OCI-LY7 (cell line): ENCODE measurements around the gene GLI3. TPM values are rescaled to one million over a fixed set of nuclear protein-coding genes. Genes with fewer than 3 reads are reported as not detected.

Experiments
- Bru-seq: library from RNA; stranded (reverse); fragments of 400-500 nt; gene quantifications from one replicate; lab custom pipeline; 2021; lab: Mats Ljungman, UMichigan
- BruChase-seq, 2 experiments: library from RNA; stranded (reverse); fragments of 400-500 nt; gene quantifications; one replicate each; lab custom pipeline; 2021; lab: Mats Ljungman, UMichigan
- BruUV-seq: library from RNA; stranded (reverse); fragments of 400-500 nt; replicated peaks from 2 replicates; lab custom pipeline; 2021; lab: Mats Ljungman, UMichigan
- CTCF ChIA-PET: fragments of 300-600 bp; sonication (Branson Sonifier 250); formaldehyde crosslinking; loops from one replicate; lab custom pipeline; 2022; ENCODE audit warnings: antibody characterized with exemption; ENCODE audit not compliant: unreplicated experiment; lab: Charles Lee
- POLR2A ChIA-PET: fragments of 300-600 bp; sonication (Branson Sonifier 250); formaldehyde crosslinking; loops from one replicate; lab custom pipeline; 2022; ENCODE audit warnings: antibody characterized with exemption; lab: Charles Lee
- DNase-seq: peaks from one replicate; pipeline ENCODE4 v3.0.0-alpha.2; 2015; ENCODE audit warnings: low spot score
- H2AFZ ChIP-seq: fragments of 200-600 bp; sonication (generic), shearing (Covaris generic); 2 replicates; pipeline ENCODE4 v1.6.1; 2014; ENCODE audit warnings: mild to moderate bottlenecking, antibody characterized with exemption, low read length, moderate library complexity
- H3K27ac ChIP-seq: fragments of 200-600 bp; sonication (generic); 2 replicates; pipeline ENCODE4 v1.5.1; 2014; ENCODE audit warnings: mixed run types, low read depth, mild to moderate bottlenecking, moderate library complexity, low read length, inconsistent platforms; ENCODE audit not compliant: poor library complexity, severe bottlenecking
- H3K36me3 ChIP-seq: fragments of 200-600 bp; sonication (generic); 2 replicates; pipeline ENCODE4 v1.6.1; 2014; ENCODE audit warnings: mild to moderate bottlenecking, antibody characterized with exemption, low read length, moderate library complexity, mixed read lengths; ENCODE audit not compliant: insufficient read depth
- H3K4me1 ChIP-seq: fragments of 200-600 bp; sonication (generic); 2 replicates; pipeline ENCODE4 v1.5.1; 2014; ENCODE audit warnings: mild to moderate bottlenecking, low read length; ENCODE audit not compliant: insufficient read depth, poor library complexity, severe bottlenecking
- H3K4me2 ChIP-seq: fragments of 200-600 bp; sonication (generic); 2 replicates; pipeline ENCODE4 v1.6.1; 2014; ENCODE audit warnings: mild to moderate bottlenecking, low read length
- H3K4me3 ChIP-seq: fragments of 200-600 bp; sonication (generic); 2 replicates; pipeline ENCODE4 v1.5.1; 2014; ENCODE audit warnings: mild to moderate bottlenecking, low read depth, low read length; ENCODE audit not compliant: poor library complexity, severe bottlenecking
- H3K79me2 ChIP-seq: fragments of 200-600 bp; sonication (generic); 2 replicates; pipeline ENCODE4 v1.6.1; 2016; ENCODE audit warnings: low read depth, mild to moderate bottlenecking, low read length, moderate library complexity, mixed read lengths; ENCODE audit not compliant: insufficient read depth
- H3K9me2 ChIP-seq: fragments of 200-600 bp; sonication (generic); 2 replicates; pipeline ENCODE4 v1.6.1; 2016; ENCODE audit warnings: mild to moderate bottlenecking, low read length, mixed read lengths; ENCODE audit not compliant: insufficient read depth
- H3K9me3 ChIP-seq: fragments of 200-600 bp; sonication (generic); 2 replicates; pipeline ENCODE4 v1.6.1; 2014; ENCODE audit warnings: mild to moderate bottlenecking, mixed run types, low read length, mixed read lengths
- H4K20me1 ChIP-seq: fragments of 200-600 bp; sonication (generic); 2 replicates; pipeline ENCODE4 v1.6.1; 2014; ENCODE audit warnings: mild to moderate bottlenecking, antibody characterized with exemption, low read length, moderate library complexity, mixed read lengths; ENCODE audit not compliant: insufficient read depth
- CTCF ChIP-seq: fragments of 200-600 bp; sonication (generic); conservative IDR thresholded peaks from 2 replicates; pipeline ENCODE4 v1.5.1; 2014; ENCODE audit warnings: mild to moderate bottlenecking, antibody characterized with exemption, low read length, moderate library complexity, mixed read lengths
- EZH2phosphoT487 ChIP-seq: fragments of 200-600 bp; sonication (generic); IDR thresholded peaks from 2 replicates; pipeline ENCODE4 v1.6.1; 2018; ENCODE audit warnings: low read depth, borderline replicate concordance, mild to moderate bottlenecking, mixed run types, antibody characterized with exemption, low read length, moderate library complexity, mixed read lengths
- intact Hi-C: fragments of 100-400 bp; cut with micrococcal nuclease; formaldehyde crosslinking; loops from one replicate; pipeline ENCODE4 v1.10.0; 2022; ENCODE audit not compliant: unreplicated experiment
- long read RNA-seq: library from polyadenylated mRNA; stranded (forward); transcript quantifications from one replicate; pipeline ENCODE4 v2.0.0, GENCODE V29; 2022
- total RNA-seq, 2 experiments: library from RNA; depleted of rRNA in 1 of 2; stranded (reverse); fragments of >200 nt in 1 of 2; shearing (Covaris generic) in 1 of 2; gene quantifications; 2 replicates each; pipeline ENCODE4 v1.2.3, GENCODE V29; 2014 to 2022

GLI3 gene
- total RNA-seq (2014; rRNA removed; shearing (Covaris generic)) (not detected in 2 replicates), total RNA-seq (2022) (not detected in 2 replicates), Bru-seq, nascent RNA (percentile 2 among the genes with signal in this experiment), BruChase-seq, experiment 1, labeled RNA remaining after a 6-hour chase (percentile 1 among the genes with signal in this experiment), BruChase-seq, experiment 2, labeled RNA remaining after a 2-hour chase (not detected)
- long read RNA-seq = 0 reads

DNA sequence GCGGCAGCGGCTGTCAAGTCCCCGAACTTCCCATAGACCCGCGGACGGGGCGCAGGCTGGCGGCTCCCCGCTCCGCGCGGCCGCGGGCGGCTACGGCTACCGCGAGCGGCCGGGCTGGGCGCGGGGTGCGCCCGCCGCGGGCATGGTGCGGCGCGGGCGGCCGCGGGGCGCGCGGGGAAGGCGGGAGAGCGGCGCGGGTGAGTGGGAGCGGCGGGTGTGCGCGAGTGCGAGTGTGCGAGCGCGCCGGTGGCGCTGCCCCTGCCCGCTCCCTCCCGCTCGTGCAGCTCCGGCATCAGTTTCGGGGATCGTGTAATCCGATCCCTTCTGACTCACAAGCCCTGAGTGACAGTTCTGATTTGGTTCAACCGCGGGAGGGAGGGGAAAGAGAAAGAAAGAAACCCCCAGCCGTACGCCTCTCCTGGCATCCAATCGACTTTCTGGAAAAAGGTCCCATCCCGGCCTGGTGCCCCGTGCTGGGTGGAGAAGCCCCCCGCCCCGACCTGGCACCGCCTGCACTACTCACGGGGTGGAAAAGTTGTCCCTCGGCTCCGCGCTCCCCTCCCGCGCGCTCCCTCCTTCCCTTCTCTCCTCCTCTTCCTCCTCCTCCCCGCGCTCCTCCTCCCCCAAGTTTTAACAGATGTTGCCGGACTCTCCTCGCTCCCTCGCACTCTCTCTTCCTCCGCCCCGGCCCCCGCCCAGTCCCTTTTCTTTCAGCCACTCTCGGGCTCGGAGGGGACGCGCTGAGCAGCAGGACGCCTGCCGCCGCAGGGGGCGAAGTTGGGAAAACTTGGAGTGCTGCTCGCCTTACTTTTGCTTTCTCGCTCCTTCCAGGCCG, at the start of gene GLI3:
TSS of gene GLI3 (minus strand) at position 234 of the 835 bp plus-strand sequence. CDS start 13,956 bp downstream, outside the sequence.
- CTCF ChIA-PET = no interaction called here
- H3K4me1 ChIP-seq = no peaks in the 10 kb centered on the region
- POLR2A ChIA-PET = no interaction called here
- H3K36me3 ChIP-seq = no peaks in the 10 kb centered on the region
- no peaks in the 10 kb centered on the region for H3K9me2 ChIP-seq
- DNase-seq = no peak
- intact Hi-C loops = no loop called here
- no peak within 1 kb of the TSS for H3K4me2 ChIP-seq
- H3K9me3 ChIP-seq = no peaks in the 10 kb centered on the region
- no peak within 1 kb of the TSS for H3K4me3 ChIP-seq
- no peaks in the 10 kb centered on the region for H4K20me1 ChIP-seq
- no peak within 1 kb of the TSS for H3K27ac ChIP-seq
- TF ChIP-seq EZH2phosphoT487 (no peak), CTCF (no peak)
- no peak within 1 kb of the TSS for H2AFZ ChIP-seq
- BruUV-seq = no TSS peak
- no peaks in the 10 kb centered on the region for H3K79me2 ChIP-seq

- Histone ChIP-seq H4K20me1 (no peaks in the 10 kb centered on the region), H3K4me2 (no peak overlapping the region), H3K36me3 (no peaks in the 10 kb centered on the region), H3K4me3 (no peak overlapping the region), H3K9me3 (no peaks in the 10 kb centered on the region), H3K27ac (no peak overlapping the region), H3K4me1 (no peaks in the 10 kb centered on the region), H3K79me2 (no peaks in the 10 kb centered on the region), H2AFZ (no peak overlapping the region), H3K9me2 (no peaks in the 10 kb centered on the region)
- ChIA-PET POLR2A (no interaction called here), CTCF (no interaction called here)
- BruUV-seq = no TSS peak
- TF ChIP-seq EZH2phosphoT487 (no peak), CTCF (no peak)
- no peak for DNase-seq
- intact Hi-C loops = no loop called here
Observed at GRCh38 chr7:42285383-42285824, 48.4 kb upstream of the GLI3 start.
